Activated effector memory CD4-positive, alpha-beta T cell treated with Interleukin-2 at 50 U/mL for 16 hours (primary cell): ENCODE results near the gene CARD11.
"Not testable (repeated sequence)": the region's sequence is repeated elsewhere in the genome, so short reads cannot be mapped to it uniquely, and the experiment has no call there.

Experiments used
- DNase-seq: peaks from one replicate; pipeline ENCODE4 v3.0.0-alpha.2; 2020

CARD11 gene

DNA sequence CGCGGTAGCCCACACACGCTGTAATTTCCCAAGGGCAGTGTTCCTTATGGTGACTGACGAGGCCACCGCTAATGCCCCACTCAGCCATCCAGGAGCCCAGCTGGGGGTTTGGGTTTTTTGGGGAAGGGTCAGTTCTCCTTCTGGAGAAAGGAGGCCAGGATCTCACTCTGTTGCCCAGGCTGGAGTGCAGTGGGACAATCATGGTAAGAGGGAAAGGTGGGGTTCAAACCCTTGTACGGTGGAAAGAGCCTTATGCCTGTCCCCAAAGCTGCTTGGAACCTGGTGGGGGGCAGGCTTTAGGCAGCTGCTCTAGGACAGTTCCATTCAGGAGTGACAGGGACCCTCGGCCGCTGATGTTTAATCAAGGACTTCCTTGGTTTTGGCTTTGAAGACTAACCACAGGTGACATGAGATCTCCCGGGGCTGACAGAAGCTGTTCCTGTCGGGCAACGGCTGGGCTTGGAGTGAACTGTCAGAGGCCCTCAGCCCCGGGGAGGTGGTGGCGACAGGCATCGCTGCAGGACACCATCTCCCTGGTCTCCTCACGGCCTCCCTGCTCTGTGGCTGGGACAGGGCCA lies 84.5 kb downstream of the CARD11 start:
- no peak for DNase-seq

DNA sequence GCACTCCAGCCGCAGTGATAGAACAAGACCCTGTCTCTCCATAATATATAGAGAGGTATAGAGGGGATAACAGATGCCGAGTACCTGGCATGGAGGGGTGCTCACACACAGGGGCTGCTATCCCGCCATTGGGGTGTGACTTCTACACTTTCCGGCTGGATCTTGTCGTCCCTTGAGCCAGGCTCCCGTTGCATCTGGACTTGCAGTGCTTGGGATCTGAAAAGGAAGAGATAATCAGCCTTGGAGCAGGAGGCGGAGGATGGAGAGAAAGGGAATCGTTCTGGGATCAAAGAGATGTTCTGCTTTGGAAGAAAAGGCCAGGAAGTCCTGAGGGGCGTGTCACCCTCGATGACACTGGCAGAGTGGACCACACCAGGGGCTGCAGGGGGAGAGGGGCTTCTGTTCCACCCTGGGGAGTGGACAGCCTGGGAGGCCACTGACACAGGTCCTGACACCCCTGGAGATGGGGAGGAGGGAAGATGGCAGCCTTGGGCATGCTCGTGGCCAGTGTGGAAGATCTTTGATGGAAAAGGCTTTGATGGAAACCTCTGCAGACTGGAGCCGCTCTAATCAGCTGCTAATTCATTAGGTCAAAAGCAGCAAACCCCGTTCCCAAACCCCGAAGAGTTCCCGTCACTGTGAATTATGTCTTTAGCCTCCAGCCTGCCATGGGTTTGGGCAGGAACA lies 85.1 kb downstream of the CARD11 start:
- no peak for DNase-seq

DNA sequence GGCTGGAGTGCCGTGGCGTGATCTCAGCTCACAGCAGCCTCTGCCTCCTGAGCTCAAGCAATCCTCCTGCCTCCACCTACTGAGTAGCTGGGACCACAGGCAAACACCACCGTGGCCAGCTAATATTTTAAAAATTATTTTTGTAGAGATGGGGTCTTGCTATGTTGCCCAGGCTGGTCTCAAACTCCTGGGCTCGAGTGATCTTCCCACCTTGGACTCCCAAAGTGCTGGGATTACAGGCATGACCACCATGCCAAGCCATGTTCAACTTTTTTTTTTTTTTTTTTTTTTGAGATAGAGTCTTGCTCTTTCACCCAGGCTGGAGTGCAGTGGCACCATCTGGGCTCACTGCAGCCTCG lies 86.3 kb downstream of the CARD11 start:
- DNase-seq = not testable (repeated sequence)

DNA sequence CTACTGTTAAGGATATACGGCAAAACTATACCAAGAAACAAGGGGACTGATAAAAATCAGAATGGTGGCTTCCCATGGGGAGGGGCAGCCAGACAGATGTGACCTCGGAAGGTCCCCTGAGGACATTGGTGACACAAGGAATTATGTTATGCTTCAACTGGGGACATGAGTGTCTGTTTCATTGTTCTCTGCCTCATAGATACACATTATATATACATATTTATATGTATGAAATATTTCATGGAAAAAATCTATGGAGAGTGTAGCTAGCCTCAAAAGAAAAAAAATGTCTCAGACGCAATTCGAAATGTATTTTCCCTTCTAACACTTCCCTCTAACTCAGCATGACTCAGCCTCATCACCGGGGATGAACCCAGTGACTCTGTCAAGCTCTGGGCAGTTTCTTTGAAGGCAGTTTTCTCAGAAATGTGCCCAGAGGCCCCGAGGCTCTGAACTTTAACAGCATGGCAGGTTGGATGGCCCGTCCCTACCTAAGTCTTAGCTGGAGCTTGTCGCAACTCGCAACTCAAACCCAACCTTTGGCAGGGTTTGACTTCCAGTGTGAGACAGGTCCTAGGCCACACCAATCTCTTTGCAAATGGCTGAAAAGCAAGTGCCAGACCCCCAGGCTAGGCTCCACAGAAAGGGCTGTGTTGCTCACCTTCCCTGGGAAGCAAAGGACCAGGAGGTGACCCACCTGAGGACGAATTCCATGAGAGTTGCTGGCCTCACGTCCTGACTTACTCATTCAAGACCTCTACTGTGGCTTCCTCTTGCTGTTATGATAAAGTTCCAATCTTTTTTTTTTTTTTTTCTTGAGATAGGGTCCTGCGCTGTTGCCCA lies 86.9 kb downstream of the CARD11 start:
- no peak for DNase-seq

DNA sequence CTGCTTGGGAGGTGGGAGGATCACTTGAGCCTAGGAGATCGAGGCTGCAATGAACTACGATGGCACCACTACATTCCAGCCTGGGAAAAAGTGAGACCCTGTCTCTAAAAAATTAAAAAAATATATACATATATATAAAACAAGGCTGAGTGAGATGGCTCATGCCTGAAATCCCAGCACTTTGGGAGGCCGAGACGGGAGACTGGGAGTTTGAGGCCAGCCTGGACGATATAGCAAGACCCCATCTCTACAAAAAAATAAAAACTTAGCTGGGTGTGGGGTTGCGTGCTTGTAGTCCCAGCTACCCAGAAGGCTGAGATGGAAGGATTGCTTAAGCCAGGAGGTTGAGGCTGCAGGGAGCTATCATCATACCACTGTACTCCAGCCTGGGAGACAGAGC lies 87.6 kb downstream of the CARD11 start:
- DNase-seq = no peak

DNA sequence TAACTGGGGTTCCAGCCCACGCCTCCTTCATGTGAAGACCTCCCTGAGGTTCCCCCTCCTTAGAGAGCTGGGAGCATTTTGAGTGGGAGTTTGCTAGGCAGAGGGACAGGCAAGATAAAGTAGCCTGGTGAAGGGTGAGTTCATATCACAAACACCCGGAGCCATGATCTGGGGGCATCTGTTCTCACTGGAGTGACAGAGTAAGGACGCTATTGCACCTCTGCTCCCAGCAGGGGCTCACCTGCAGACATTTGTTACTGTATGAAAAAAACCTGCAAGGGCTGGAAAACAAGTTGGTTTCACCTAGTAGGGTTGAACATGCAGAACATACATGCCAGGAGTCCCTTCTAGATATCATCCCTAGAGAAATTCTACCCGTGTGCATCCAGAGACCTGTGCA lies 88.4 kb downstream of the CARD11 start:
- DNase-seq = no peak

DNA sequence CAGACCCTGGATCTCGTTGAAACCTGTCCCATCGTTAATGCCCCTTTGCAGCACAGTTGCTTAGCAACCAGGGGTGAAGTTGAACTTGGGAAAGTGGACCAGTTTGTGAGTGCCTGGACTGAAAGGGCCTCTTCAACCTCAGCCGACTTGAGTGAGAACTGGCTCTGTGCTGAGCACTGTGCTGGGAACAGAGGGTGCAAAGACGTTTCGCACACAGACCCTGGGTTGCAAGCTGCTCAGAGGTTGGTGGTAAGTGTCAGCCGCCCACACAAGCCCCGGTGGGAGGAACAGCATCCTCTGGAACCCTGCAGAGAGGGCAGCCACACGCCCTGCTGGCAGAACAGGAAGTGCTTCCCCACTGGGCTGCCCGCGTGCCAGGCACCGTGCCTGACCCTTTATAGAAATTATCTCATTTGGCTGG lies 89.2 kb downstream of the CARD11 start:
- DNase-seq = peak; percentile 24

DNA sequence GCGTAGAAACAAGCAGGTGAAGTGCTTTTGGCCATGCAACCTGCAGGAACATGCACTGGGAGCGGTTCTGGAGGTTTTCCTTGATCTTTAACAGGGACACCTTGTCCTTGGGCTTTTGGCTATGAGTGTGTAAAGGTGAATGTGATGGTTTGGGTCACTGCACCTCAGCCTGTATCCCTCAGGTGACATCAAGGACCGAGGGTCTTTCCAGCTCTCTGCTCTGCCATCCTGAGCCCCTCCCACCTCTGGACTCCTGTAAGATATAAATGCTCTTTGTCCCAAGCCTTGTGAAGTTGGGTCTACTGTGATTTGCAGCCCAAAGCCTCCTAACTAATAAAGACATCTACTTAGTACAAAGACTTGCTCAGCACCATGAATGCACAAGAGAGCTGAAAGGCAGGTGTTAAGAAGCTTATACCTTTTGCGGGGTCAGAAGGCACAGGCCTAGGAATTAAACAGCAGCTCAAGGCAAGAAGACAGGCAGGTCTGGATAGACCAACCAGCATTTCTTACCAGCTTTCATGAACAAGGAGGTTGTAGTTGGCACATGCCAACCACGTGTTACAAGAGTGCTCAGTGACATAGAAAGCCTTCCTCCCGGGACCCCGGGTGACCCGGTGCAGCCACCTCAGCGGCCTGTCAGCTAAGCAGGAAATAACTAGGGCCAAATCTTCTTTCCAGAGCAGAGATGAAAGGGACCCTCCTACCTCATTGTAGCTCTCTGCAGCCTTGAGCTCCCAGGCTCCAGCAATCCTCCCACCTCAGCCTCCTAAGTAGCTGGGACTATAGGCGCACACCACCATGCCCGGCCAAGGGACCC lies 89.9 kb downstream of the CARD11 start:
- DNase-seq = no peak

DNA sequence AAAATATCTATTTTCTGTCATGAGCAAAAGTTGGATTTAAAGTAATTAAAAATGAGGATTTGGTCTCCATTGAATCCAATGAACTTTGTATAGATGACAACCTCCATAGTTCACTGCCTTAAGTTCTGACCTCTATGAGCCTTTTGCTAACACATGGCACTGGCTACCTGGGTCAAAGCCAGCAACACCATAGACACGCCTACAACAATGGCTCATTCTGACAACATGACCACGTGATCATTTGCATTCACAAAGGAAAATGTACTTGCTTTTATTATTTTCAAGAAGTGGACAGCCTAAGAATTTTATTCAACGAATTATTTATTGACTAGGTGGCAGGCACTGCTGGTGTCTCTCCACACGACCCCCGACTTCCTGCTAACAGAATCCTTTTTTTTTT lies 90.6 kb downstream of the CARD11 start:
- DNase-seq = no peak

DNA sequence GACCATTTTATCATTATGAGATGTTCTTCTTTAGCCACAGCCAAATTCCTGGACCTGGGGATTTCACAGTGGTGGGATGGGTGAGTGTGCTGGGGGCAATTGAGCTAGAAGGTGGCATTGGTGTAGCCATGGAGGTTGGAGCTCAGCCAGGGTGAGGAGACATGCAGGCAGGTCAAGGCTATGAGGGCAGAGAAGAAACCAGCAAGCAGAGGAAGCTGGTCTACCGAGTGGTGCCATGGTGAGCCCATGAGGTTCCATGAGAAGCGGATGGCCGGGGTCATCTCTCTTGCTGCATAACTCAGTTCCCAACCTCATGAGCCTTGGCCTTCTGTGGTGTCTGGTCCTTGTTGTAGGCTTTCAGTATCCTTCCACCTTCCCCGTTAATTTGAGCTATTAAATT lies 91.4 kb downstream of the CARD11 start:
- DNase-seq = no peak

DNA sequence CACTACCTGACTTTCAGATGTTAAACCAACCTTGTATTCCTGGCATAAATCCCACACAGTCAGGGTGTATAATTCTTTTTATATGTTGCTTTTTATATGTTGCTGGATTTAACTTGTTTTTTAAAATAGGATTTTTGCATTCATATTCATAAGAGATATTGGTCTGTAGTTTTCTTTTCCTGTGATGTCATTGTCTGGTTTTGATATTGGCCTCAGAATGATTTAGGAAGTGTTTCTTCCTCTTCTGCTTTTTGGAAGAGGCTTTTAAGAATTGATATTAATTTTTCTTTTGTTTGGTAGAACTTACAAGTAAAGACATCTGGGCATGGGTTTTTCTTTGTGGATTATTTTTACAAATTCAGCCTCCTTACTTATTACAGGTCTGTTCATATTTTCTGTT lies 93.1 kb downstream of the CARD11 start:
- DNase-seq = no peak

DNA sequence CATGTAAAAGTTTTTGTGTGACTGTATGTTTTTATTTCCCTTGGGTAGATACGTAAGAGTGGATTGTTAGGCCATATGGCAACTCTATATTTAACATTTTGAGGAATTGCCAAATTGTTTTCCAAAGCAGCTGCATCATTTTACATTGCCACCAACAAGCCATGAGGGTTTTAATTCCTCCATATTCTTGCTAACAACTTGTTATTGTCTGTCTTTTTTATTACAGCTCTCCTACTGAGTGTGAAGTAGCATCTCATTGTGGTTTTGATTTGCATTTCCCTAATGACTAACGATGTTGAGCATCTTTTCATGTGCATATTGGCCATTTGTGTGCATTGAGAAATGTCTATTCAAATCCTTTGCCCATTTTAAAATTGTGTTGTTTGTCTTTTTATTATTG lies 94.9 kb downstream of the CARD11 start:
- DNase-seq = no peak

DNA sequence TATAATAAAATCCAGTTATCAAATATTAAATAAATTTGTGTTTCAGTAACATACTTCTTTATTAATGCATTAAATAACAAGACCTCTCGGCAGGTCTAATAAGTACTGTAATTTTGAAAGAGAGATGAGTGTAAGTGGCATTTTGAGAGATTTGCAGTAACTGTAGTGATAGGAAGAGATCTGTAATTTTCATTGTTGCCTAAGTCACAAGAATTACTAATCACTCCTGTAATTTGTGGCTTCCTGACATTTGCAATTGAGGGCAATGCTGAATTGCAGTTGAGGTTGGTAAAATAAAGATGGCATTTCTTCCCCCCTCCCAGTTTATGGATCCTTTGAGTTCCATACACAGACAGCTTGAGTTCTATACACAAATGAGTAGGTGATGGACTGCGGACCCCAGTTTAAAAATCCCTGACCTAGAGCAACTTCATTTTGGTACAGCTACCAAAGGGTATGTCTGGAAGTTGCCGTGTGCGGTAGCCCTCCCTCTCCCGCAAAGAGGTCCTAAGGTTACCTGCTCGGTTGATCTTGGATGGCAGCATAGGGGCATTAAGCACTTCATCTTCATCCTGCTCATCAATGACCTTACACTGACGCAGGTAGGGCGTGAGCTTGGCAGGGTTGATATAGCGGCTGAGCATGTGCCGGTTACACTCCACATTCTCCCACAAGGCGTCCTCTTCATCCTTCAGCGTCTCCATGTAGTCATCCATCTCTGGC lies 96.4 kb downstream of the CARD11 start:
- no peak for DNase-seq

DNA sequence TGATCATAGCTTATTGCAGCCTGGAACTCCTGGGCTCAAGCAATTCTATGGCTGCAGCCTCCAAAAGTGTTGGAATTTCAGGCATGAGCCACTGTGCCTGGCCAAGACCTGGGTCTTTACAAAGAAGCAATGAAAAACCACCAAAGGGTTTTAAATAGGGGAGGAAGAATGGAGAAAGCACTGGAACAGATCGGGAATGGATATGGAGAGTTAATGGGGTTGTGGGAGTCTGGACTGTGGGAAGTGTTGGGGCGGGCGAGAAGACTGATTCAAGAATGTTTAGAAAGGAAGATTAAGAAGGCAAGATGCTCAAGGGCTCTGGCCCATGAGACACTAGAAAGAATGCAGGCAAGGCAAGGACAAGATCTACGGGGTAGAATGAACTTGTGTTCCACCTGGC lies 98.5 kb downstream of the CARD11 start:
- DNase-seq = no peak

DNA sequence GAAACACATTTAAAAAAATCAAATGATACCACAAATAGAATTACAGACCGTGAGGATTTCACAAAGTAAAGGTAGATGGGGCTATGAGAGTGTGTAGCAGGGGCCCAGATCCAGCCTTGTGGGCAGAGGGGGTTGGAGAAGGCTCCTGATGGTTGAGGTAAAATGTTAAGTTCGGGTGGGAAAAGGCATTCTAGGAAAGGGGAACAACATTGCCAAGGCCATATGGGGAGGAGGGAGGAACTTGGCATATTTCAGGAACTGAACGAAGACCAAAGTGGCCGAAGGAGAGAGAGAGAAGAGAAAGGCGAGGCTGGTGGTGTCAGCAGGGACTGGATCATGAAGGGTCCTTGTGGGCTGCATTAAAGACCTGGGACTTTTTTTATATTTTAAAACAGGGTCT lies 98.9 kb downstream of the CARD11 start:
- DNase-seq = no peak

DNA sequence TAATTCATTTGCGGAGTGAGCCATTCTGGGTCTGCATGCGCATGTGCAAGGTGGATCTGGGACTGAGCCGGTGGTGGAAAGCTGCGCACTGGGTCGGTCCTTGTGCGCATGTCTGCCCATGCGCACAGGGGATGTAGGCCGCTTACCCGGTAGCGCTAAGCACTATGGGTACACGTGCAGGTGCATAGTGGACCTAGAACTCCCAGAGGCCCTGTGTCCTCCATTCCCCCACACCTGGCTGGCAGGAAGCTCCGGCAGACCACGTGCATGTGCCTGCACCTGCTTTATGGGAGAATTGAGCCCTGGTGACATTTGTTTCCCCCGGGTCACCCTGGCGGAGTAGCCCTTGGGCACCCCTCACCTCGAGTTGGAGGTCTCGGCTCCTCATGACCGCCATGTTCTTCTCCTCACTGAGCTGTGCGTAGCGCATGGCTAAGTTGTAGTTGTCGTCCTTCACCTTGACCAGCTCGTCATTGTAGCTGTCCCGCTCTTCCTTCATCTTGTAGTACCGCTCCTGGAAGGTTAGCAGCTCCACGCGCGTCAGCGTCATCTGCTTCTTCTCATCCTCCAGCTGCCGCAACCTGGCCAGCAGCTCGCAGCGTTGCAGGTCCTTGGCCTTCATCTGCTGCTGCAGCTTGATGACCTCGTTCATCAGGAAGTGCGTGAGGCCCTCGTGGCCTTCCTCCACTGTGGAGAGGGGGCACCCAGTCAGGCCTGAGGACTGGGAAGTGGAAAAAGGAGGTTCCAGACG lies 99.6 kb downstream of the CARD11 start:
- no peak for DNase-seq

DNA sequence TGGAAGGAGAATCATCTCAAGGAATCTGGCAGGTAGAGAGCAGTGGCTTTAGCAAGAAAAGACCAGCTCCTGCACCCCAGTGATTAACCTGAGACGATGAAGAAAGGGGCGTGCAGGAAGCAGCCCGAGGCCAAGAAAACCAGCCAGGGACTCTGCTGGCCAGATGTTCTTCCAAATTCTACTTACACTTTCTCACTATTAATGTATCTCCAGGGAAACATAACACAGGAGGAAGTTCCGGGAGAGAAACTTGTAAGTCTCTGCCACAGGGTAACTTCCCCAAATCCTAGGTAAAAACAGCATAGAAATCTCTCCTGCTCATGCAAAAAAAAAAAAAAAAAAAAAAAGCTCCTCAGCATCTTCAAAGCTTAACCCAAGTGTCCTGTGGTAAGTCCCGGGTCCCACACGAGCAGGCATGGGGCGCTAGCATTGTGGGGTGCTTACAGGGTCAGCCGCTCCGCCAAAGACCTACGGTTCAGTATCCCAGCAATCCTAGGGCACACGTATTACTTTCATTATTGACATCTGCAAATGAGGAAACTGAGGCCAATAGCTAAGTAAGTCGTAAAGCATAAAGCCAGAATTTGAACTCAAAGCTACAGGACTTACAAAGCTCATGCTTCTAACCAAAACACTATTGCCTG lies 102.3 kb downstream of the CARD11 start:
- DNase-seq = no peak

DNA sequence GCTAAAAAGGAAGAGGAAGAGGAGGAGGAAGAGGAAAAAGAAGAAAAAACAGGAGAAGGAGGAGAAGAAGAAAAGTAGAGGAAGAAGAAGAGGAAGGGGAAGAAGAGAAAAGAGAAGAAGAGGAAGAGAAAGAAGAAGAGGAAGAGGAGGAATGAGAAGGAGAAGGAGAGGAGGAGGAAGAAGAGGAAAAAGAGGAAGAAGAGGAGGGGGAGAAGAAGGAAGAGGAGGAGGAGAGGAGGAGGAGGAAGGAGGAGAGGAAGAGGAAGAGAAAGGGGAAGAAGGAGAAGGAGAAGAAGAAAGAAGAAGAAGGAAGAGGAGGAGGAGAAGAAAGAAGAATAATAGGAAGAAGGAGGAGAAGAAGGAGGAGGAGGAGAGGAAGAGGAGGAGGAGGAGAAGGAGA lies 103.2 kb downstream of the CARD11 start:
- no peak for DNase-seq

DNA sequence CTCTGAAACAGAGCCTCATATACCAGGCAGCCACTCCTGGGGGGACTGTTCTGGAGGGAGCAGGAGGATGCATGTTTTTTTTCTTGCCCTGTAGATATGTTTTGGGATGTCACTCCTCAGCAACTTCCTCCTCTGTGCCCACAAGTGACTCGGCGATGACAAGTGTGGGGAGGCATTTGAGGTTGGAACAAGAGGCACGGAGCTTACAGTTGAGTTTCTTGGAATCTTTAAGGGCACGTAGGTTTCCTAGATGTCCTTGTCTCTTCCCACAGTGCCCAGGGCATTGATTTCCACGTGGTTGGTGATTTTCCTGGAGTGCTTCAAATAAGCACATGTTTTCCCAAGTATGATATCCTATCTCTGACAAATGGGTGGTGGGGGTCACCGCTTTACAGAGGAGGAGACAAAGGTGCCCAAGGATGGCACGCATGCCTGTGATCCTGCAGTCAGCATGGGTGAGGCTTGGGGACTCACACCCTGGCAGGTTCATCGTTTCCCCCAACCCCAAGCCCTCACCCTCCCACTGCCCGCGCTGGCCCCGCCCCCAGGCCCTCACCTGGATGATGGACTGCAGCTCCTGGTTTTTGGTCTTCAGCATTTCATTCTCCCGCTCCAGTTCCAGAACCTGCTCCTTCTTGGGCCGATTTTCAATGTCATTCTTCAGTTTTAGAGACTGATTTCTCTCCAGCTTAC lies 104.3 kb downstream of the CARD11 start:
- no peak for DNase-seq

DNA sequence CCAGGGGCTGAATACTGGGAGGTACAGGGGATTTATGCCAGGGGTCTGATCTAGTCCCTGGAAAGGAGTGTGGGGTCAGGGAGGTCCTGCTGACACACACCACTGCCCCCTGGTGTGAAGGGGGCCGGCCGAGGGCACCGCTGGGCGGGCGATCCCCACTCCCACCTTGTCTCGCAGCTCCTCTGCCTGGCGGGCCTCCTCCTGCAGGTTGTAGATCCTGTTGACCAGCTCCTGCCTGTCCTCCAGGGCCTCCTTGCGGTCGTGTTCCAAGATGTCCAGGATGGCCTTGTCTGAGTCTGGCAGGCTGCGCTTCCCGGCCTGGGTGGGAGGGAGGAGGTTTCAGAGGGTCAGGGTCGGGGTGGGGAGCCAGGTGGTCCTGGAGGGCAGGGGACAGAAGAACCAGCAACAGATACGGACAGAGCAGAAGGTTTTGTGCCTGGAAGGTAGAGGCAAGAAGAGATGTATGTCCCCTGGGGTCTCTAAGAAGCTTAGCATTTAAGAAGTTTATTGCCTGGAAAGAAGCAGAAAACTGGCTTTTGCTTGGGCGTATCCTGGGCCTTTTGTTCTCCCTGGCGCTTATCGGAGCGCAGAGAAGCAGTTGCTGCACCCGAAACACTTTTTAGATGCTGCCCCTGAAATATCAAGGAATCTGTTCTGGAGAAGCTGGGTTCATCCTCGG lies 105.0 kb downstream of the CARD11 start:
- no peak for DNase-seq
